Prostate gland (tissue), 2 donors: ENCODE data around the gene CYTH1.

ENCODE experiments used
- POLR2A ChIP-seq: fragments of 450-650 bp; IDR thresholded peaks from one replicate; pipeline ENCODE4 v1.6.1; 2016; ENCODE audit warnings: antibody characterized with exemption, mild to moderate bottlenecking
- POLR2AphosphoS5 ChIP-seq: sonication (generic); formaldehyde crosslinking; IDR thresholded peaks from one replicate; pipeline ENCODE4 v1.6.1; 2017; ENCODE audit warnings: antibody characterized with exemption
- TF ChIP-seq, protein P1 (sequence below), 4 experiments: fragments of 200-600 bp in 2 of 4; fragments of 450-650 bp in 2 of 4; sonication (generic) in 2 of 4; IDR thresholded peaks; 1 replicate in 3 of 4; 2 replicates in 1 of 4; pipeline ENCODE4 v1.5.1; 2016 to 2019; ENCODE audit warnings: antibody characterized with exemption in 4 of 4, mild to moderate bottlenecking in 2 of 4, moderate library complexity in 2 of 4

- TF ChIP-seq, protein P1, sequence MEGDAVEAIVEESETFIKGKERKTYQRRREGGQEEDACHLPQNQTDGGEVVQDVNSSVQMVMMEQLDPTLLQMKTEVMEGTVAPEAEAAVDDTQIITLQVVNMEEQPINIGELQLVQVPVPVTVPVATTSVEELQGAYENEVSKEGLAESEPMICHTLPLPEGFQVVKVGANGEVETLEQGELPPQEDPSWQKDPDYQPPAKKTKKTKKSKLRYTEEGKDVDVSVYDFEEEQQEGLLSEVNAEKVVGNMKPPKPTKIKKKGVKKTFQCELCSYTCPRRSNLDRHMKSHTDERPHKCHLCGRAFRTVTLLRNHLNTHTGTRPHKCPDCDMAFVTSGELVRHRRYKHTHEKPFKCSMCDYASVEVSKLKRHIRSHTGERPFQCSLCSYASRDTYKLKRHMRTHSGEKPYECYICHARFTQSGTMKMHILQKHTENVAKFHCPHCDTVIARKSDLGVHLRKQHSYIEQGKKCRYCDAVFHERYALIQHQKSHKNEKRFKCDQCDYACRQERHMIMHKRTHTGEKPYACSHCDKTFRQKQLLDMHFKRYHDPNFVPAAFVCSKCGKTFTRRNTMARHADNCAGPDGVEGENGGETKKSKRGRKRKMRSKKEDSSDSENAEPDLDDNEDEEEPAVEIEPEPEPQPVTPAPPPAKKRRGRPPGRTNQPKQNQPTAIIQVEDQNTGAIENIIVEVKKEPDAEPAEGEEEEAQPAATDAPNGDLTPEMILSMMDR (IDR thresholded peaks at IDR 0.05) = no peak
- TF ChIP-seq POLR2A (no peak), POLR2AphosphoS5 (no peak)
Measured at GRCh38 chr17:78641243-78641642, 140.8 kb downstream of the CYTH1 start.
